ENCODE results near the gene KRT25. TPM values are rescaled to one million over a fixed set of nuclear protein-coding genes. Genes with fewer than 3 reads are reported as not detected.

The KRT25 gene
- polyA plus RNA-seq, 1 donor from 2014 or later: 0.19 TPM

- Histone ChIP-seq H4K20me1 (ENCODE audit: insufficient read depth) (no peaks in the 10 kb centered on the region), H3K27me3 (ENCODE audit: insufficient read depth, low read depth, low read length) (no peaks in the 10 kb centered on the region), H3K27ac (ENCODE audit: low read length) (no peak overlapping the region), H3K9me2 (ENCODE audit: insufficient read depth, low read length) (no peaks in the 10 kb centered on the region), H3K9me3 (ENCODE audit: low read length) (no peaks in the 10 kb centered on the region), H3K79me2 (replicated peaks; ENCODE audit: insufficient read depth, low read length) (no peaks in the 10 kb centered on the region), H3F3A (ENCODE audit: insufficient read depth, low read length, poor library complexity, severe bottlenecking) (no peaks in the 10 kb centered on the region), H3K4me2 (ENCODE audit: low read length) (no peak overlapping the region), H3K36me3 (ENCODE audit: insufficient read depth, low read length) (no peaks in the 10 kb centered on the region), H3K9ac (ENCODE audit: low read length) (no peak overlapping the region), H2AFZ (ENCODE audit: low read depth, low read length) (no peak overlapping the region), H3K4me3 (ENCODE audit: low read length) (no peak overlapping the region)
- TF ChIP-seq TAF1 (IDR thresholded peaks at IDR 0.05; ENCODE audit: low read depth): no peak
- TF ChIP-seq MXI1 (conservative IDR thresholded peaks at IDR 0.05; ENCODE audit: poor library complexity, severe bottlenecking): no peak
- no peak for TF ChIP-seq EP300 (conservative IDR thresholded peaks at IDR 0.05; ENCODE audit: poor library complexity, severe bottlenecking)
- no peak for TF ChIP-seq REST (IDR thresholded peaks at IDR 0.05; ENCODE audit: borderline replicate concordance)
- TF ChIP-seq SMC3 (conservative IDR thresholded peaks at IDR 0.05; ENCODE audit: poor library complexity): no peak
- TF ChIP-seq RAD21 (conservative IDR thresholded peaks at IDR 0.05): no peak
- no peak for TF ChIP-seq POLR2AphosphoS5 (IDR thresholded peaks at IDR 0.05)
These were observed 37.4 kb downstream of the KRT25 start for GRCh38 chr17:40717776-40718175.

GRCh38 chr17:40714473-40714872 is 40.7 kb downstream of the KRT25 start:
- no peaks in the 10 kb centered on the region for H4K20me1 ChIP-seq (ENCODE audit: insufficient read depth)
- H3K9me2 ChIP-seq (ENCODE audit: insufficient read depth, low read length): no peaks in the 10 kb centered on the region
- TF ChIP-seq RAD21 (conservative IDR thresholded peaks at IDR 0.05): no peak
- no peak for TF ChIP-seq SMC3 (conservative IDR thresholded peaks at IDR 0.05; ENCODE audit: poor library complexity)
- no peak for TF ChIP-seq CTCF (IDR thresholded peaks at IDR 0.05; ENCODE audit: poor library complexity, severe bottlenecking)
- TF ChIP-seq REST (IDR thresholded peaks at IDR 0.05; ENCODE audit: borderline replicate concordance): no peak
- TF ChIP-seq EP300 (conservative IDR thresholded peaks at IDR 0.05; ENCODE audit: poor library complexity, severe bottlenecking): no peak
- no peak for TF ChIP-seq EZH2 (IDR thresholded peaks at IDR 0.05; ENCODE audit: borderline replicate concordance, insufficient read depth, low read length, poor library complexity, severe bottlenecking)
- no peak for TF ChIP-seq MXI1 (conservative IDR thresholded peaks at IDR 0.05; ENCODE audit: poor library complexity, severe bottlenecking)
- TF ChIP-seq POLR2AphosphoS5 (IDR thresholded peaks at IDR 0.05): no peak
- no peak for TF ChIP-seq TAF1 (IDR thresholded peaks at IDR 0.05; ENCODE audit: low read depth)
- no peaks in the 10 kb centered on the region for H3K79me2 ChIP-seq (replicated peaks; ENCODE audit: insufficient read depth, low read length)
- no peak overlapping the region for H3K9ac ChIP-seq (ENCODE audit: low read length)
- no peak overlapping the region for H2AFZ ChIP-seq (ENCODE audit: low read depth, low read length)
- no peak overlapping the region for H3K4me3 ChIP-seq (ENCODE audit: low read length)
- H3K36me3 ChIP-seq (ENCODE audit: insufficient read depth, low read length): no peaks in the 10 kb centered on the region
- no peaks in the 10 kb centered on the region for H3F3A ChIP-seq (ENCODE audit: insufficient read depth, low read length, poor library complexity, severe bottlenecking)
- no peaks in the 10 kb centered on the region for H3K9me3 ChIP-seq (ENCODE audit: low read length)
- no peak overlapping the region for H3K27ac ChIP-seq (ENCODE audit: low read length)
- no peaks in the 10 kb centered on the region for H3K27me3 ChIP-seq (ENCODE audit: insufficient read depth, low read depth, low read length)
- no peak overlapping the region for H3K4me2 ChIP-seq (ENCODE audit: low read length)
